Activated CD4-positive, alpha-beta T cell treated with anti-CD3 and anti-CD28 coated beads, Interleukin-2, amount 50 U/mL, for 4 hours (primary cell): ENCODE measurements around the gene SERPINC1.
"Not testable (repeated sequence)": the region's sequence is repeated elsewhere in the genome, so short reads cannot be mapped to it uniquely, and the experiment has no call there.

Source experiments
- DNase-seq, 2 experiments: peaks; one replicate each; pipeline ENCODE4 v3.0.0-alpha.2; 2020

SERPINC1 gene

DNA sequence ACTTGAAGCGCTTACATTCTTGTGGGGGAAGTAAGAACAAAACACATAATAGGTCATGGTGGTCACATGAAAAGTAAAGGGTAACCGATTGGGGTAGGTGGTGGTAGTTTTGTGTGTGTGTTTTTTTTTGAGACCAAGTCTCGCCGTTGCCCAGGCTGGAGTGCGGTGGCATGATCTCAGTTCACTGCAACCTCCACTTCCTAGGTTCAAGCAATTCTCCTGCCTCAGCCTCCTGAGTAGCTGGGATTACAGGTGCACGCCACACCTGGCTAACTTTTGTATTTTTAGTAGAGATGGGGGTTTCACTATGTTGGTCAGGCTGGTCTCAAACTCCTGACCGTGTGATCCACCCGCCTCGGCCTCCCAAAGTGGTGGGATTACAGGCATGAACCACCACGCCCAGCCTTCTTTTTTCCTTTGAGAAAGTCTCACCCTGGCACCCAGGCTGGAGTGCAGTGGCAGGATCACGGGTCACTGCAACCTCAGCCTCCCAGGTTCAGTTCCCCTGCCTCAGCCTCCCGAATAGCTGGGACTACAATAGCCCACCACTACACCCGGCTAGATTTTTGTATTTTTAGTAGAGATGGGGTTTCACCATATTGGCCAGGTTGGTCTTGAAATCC, 54.9 kb downstream of the SERPINC1 start:
- not testable (repeated sequence) for DNase-seq

DNA sequence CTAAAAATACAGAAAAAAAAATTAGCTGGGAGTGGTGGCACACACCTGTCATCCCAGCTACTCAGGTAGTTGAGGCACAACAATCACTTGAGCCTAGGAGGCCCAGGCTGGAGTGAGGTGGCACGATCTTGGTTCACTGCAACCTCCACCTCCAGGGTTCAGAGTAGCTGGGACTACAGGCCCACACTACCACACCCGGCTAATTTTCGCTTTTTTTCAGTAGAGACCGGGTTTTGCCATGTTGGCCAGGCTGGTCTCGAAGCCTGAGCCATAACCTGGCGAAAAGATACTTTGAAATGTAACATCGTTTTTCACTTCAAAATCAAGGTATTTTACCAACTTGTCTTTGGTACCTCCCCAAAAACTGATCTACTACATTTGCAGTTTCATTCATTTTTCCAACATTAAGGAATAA, 55.4 kb downstream of the SERPINC1 start:
- no peak for DNase-seq

DNA sequence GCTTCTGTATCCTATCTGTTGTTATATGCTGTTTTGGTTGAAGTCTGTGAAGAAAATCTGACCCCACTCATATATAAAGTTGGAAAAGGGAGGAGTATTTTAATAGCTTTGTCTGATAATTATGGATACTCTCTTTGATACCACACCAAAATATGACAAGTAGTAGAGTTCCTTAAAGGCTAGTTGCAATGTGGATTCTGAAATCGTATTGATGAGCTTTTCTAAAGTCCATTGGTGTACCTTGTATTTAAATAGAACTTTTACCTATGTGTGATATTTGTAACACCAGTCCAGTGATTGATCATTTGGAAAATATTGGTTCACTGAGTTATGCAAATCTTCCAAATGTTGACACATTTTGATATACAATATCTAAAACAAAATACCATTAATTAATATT, 57.1 kb downstream of the SERPINC1 start:
- no peak for DNase-seq

DNA sequence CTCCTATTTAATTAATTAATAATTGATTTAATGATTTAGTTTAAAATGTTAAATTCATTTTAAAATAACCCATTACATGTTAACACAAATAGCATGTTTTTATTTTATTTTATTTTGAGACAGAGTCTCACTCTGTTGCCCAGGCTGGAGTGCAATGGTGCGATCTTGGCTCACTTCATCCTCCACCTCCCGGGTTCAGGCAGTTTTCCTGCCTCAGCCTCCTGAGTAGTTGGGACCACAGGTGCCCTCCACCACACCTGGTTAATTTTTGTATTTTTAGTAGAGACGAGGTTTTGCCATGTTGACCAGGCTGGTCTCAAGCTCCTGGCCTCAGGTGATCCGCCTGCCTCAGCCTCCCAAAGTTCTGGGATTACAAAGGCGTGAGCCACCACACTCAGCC, 57.6 kb downstream of the SERPINC1 start:
- DNase-seq = not testable (repeated sequence)

DNA sequence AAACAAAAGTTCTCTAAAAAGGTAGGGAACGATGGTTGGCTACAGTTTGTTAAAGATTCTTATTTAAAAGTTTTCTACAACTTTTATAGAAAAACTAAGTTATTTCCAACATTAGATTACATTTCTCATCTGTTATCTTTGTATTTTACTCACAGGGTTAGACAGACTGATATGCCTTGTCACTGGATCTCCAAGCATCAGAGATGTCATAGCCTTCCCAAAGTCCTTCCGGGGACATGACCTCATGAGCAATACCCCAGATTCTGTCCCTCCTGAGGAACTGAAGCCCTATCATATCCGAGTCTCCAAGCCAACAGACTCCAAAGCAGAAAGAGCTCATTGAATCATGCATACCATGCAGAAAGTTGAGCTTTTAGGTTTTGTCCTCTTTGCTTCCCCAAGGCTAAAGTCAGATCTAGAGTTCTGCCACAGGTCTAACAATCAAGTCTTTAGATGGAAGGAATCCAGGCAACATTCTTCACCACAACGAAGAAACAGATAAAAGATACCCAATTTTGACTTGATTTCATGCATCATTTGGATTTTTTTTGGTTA, 59.7 kb downstream of the SERPINC1 start:
- no peak for DNase-seq

DNA sequence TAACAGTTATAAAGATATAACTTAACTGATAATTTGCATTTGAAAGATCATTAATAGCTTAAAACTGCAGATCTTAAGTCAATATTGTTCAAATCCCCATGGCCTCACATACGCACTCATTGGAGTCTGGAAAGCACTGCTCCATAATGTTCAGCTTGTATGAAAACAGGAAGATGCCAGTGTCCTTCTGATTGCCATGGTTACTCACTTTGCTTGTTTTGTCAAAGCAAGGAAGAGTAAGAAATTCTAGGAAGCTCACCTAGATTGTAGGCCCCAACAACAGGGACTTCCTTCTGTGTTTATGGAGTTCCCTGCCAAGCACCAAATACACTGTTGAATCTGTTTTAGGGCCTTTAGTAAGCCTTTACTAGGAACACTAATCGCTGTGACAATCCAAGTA, 60.2 kb downstream of the SERPINC1 start:
- DNase-seq = no peak

DNA sequence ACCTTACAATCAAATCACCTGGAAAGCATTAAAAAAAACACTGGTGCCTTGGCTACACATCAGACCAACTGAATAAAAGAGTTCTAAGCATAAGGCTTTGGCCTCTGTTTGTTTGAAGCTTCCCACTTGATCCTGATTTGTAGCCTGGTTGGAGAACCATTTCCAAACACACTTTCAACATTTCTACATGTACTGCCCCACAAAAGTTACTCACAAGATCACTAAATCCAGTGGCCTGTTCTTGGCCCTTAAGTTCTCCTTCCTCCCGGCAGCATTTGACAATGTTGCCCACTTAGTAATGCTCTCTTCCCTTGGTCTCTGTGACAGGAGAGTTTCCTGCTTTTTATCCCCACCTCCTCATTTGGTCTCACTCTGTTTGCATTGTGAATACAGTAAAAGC, 61.1 kb downstream of the SERPINC1 start:
- DNase-seq = no peak
